GM23338 (cell line): ENCODE results near the gene OR2C1.

ENCODE experiments used
- CREB1 ChIP-seq: fragments of 250-450 bp; sonication (Bioruptor Pico); IDR thresholded peaks from 2 replicates; pipeline ENCODE4 v1.5.0; 2020; ENCODE audit warnings: low read depth, mild to moderate bottlenecking, moderate library complexity
- EZH2 ChIP-seq: fragments of 200-600 bp; sonication (generic); IDR thresholded peaks from one replicate; pipeline ENCODE4 v1.8.0; 2017; ENCODE audit warnings: antibody characterized with exemption, mild to moderate bottlenecking, low read depth; ENCODE audit not compliant: unreplicated experiment
- EZH2phosphoT487 ChIP-seq: fragments of 200-600 bp; sonication (generic); IDR thresholded peaks from one replicate; pipeline ENCODE4 v1.8.1; 2018; ENCODE audit warnings: antibody characterized with exemption; ENCODE audit not compliant: unreplicated experiment
- JUNB ChIP-seq: IDR thresholded peaks from one replicate; pipeline ENCODE4 v1.6.1; 2016; ENCODE audit warnings: antibody characterized with exemption; ENCODE audit not compliant: unreplicated experiment
- POLR2AphosphoS5 ChIP-seq: IDR thresholded peaks from 2 replicates; pipeline ENCODE4 v1.6.1; 2016; ENCODE audit warnings: antibody characterized with exemption, low read depth
- ZNF114 ChIP-seq: fragments of 250-450 bp; sonication (Bioruptor Pico); IDR thresholded peaks from 2 replicates; pipeline ENCODE4 v1.5.0; 2020; ENCODE audit warnings: mild to moderate bottlenecking, moderate library complexity
- ZNF331 ChIP-seq: fragments of 250-450 bp; sonication (Bioruptor Pico); IDR thresholded peaks from 2 replicates; pipeline ENCODE4 v1.5.0; 2020; ENCODE audit warnings: low read depth, mild to moderate bottlenecking, moderate library complexity
- TF ChIP-seq, protein P1 (sequence below), 2 experiments: fragments of 200-600 bp in 1 of 2; sonication (generic) in 1 of 2; conservative IDR thresholded peaks; 2 replicates each; pipeline versions ENCODE4 v1.5.1 to v1.6.1; 2016 to 2017; ENCODE audit warnings: antibody characterized with exemption in 2 of 2, low read depth in 2 of 2, mild to moderate bottlenecking in 2 of 2, moderate library complexity in 1 of 2
- TF ChIP-seq, protein P2 (sequence below): IDR thresholded peaks from one replicate; pipeline ENCODE4 v1.6.1; 2018; ENCODE audit warnings: antibody characterized with exemption; ENCODE audit not compliant: unreplicated experiment

DNA sequence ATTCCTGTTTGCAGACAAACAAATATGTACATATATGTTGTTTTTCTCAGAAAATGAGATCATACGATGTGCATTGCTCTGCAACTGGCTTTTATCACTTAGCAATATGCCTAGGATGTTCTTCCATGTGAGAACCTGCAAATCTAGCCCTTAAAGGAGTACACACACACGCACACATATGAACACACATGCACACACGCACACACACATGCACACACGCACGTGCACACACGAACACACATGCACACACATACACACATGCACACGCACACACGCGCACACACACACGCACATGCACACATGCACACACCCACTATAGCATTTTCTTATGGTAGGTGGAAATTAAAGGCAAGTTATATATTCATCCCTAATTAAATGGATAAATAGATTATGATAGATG, 8.1 kb upstream of the OR2C1 start:
- TF ChIP-seq, protein P1, sequence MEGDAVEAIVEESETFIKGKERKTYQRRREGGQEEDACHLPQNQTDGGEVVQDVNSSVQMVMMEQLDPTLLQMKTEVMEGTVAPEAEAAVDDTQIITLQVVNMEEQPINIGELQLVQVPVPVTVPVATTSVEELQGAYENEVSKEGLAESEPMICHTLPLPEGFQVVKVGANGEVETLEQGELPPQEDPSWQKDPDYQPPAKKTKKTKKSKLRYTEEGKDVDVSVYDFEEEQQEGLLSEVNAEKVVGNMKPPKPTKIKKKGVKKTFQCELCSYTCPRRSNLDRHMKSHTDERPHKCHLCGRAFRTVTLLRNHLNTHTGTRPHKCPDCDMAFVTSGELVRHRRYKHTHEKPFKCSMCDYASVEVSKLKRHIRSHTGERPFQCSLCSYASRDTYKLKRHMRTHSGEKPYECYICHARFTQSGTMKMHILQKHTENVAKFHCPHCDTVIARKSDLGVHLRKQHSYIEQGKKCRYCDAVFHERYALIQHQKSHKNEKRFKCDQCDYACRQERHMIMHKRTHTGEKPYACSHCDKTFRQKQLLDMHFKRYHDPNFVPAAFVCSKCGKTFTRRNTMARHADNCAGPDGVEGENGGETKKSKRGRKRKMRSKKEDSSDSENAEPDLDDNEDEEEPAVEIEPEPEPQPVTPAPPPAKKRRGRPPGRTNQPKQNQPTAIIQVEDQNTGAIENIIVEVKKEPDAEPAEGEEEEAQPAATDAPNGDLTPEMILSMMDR (conservative IDR thresholded peaks at IDR 0.05; ENCODE audit: low read depth in 2 of 2): no peak
- TF ChIP-seq POLR2AphosphoS5: no peak
- no peak for TF ChIP-seq EZH2
- TF ChIP-seq EZH2phosphoT487: no peak
- TF ChIP-seq, protein P2, sequence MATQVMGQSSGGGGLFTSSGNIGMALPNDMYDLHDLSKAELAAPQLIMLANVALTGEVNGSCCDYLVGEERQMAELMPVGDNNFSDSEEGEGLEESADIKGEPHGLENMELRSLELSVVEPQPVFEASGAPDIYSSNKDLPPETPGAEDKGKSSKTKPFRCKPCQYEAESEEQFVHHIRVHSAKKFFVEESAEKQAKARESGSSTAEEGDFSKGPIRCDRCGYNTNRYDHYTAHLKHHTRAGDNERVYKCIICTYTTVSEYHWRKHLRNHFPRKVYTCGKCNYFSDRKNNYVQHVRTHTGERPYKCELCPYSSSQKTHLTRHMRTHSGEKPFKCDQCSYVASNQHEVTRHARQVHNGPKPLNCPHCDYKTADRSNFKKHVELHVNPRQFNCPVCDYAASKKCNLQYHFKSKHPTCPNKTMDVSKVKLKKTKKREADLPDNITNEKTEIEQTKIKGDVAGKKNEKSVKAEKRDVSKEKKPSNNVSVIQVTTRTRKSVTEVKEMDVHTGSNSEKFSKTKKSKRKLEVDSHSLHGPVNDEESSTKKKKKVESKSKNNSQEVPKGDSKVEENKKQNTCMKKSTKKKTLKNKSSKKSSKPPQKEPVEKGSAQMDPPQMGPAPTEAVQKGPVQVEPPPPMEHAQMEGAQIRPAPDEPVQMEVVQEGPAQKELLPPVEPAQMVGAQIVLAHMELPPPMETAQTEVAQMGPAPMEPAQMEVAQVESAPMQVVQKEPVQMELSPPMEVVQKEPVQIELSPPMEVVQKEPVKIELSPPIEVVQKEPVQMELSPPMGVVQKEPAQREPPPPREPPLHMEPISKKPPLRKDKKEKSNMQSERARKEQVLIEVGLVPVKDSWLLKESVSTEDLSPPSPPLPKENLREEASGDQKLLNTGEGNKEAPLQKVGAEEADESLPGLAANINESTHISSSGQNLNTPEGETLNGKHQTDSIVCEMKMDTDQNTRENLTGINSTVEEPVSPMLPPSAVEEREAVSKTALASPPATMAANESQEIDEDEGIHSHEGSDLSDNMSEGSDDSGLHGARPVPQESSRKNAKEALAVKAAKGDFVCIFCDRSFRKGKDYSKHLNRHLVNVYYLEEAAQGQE: no peak
- no peak for TF ChIP-seq CREB1 (CRISPR knock-in tag)
- TF ChIP-seq JUNB: no peak
- TF ChIP-seq ZNF331 (CRISPR knock-in tag): no peak
- no peak for TF ChIP-seq ZNF114
